Endothelial cell of umbilical vein (primary cell): ENCODE data around the gene PCMT1. TPM values are rescaled to one million over a fixed set of nuclear protein-coding genes. Genes with fewer than 3 reads are reported as not detected.

ENCODE experiments used
- BruUV-seq: library from RNA; stranded (reverse); fragments of 400-500 nt; replicated peaks from 2 replicates; lab custom pipeline; 2021; lab: Mats Ljungman, UMichigan
- CTCF ChIA-PET: fragments of 300-600, 350-600 bp; sonication (Branson Sonifier 250); formaldehyde crosslinking; loops from one replicate; lab custom pipeline; 2021; ENCODE audit warnings: antibody characterized with exemption, inconsistent platforms; lab: Charles Lee
- POLR2A ChIA-PET: fragments of 300-600, 350-600 bp; sonication (Branson Sonifier 250); formaldehyde crosslinking; loops from one replicate; lab custom pipeline; 2021; ENCODE audit warnings: antibody characterized with exemption, inconsistent platforms; lab: Charles Lee
- DNase-seq: peaks from one replicate; pipeline ENCODE4 v3.0.0-alpha.2; 2011; ENCODE audit warnings: low read depth, low spot score
- FAIRE-seq: peaks from 2 replicates; lab custom pipeline; 2011; peaks lifted over from hg19 to GRCh38; lab: Jason Lieb, UNC
- H2AFZ ChIP-seq: 2 replicates; pipeline ENCODE4 v1.6.0; 2012; ENCODE audit warnings: low read depth, low read length, control low read depth, inconsistent platforms
- H3K27ac ChIP-seq: 2 replicates; pipeline ENCODE4 v1.5.1; 2011; ENCODE audit warnings: low read depth, mild to moderate bottlenecking, control low read depth, low read length, moderate library complexity; ENCODE audit not compliant: insufficient read depth
- H3K27me3 ChIP-seq, 2 experiments: 2 replicates each; pipeline versions ENCODE4 v1.6.0 to v1.6.1; 2011; ENCODE audit warnings: low read length in 2 of 2, mixed read lengths in 1 of 2; ENCODE audit not compliant: control insufficient read depth in 2 of 2, insufficient read depth in 2 of 2
- H3K36me3 ChIP-seq, 2 experiments: 2 replicates in 1 of 2; 3 replicates in 1 of 2; pipeline ENCODE4 v1.5.1; 2011; ENCODE audit warnings: low read length in 2 of 2, mild to moderate bottlenecking in 1 of 2, moderate library complexity in 1 of 2; ENCODE audit not compliant: control insufficient read depth in 2 of 2, insufficient read depth in 2 of 2; ENCODE audit errors: extremely low read depth in 1 of 2
- H3K4me1 ChIP-seq: 3 replicates; pipeline ENCODE4 v1.5.1; 2011; ENCODE audit warnings: mild to moderate bottlenecking, low read length; ENCODE audit not compliant: control insufficient read depth, insufficient read depth; ENCODE audit errors: extremely low read depth
- H3K4me2 ChIP-seq: 2 replicates; pipeline ENCODE4 v1.6.1; 2011; ENCODE audit warnings: low read length, control low read depth, mixed read lengths; ENCODE audit not compliant: insufficient read depth
- H3K4me3 ChIP-seq, 3 experiments: fragments of 200-600 bp in 1 of 3; sonication (generic), shearing (Covaris generic) in 1 of 3; replicated peaks in 1 of 3; 2 replicates each; pipeline ENCODE4 v1.5.1; 2011 to 2016; ENCODE audit warnings: control low read depth in 3 of 3, low read length in 3 of 3, mild to moderate bottlenecking in 2 of 3, inconsistent platforms in 1 of 3, low read depth in 1 of 3, moderate library complexity in 1 of 3; ENCODE audit not compliant: insufficient read depth in 1 of 3
- H3K79me2 ChIP-seq: 2 replicates; pipeline ENCODE4 v1.6.0; 2012; ENCODE audit warnings: low read length, inconsistent platforms; ENCODE audit not compliant: control insufficient read depth, insufficient read depth
- H3K9ac ChIP-seq: replicated peaks from 2 replicates; pipeline ENCODE3; 2011; ENCODE audit warnings: low read length, control low read depth; ENCODE audit not compliant: insufficient read depth; ENCODE audit errors: extremely low read depth
- H3K9me1 ChIP-seq: replicated peaks from 3 replicates; pipeline ENCODE4 v1.6.0; 2011; ENCODE audit warnings: mild to moderate bottlenecking, low read length; ENCODE audit not compliant: control insufficient read depth, insufficient read depth; ENCODE audit errors: extremely low read depth
- H3K9me3 ChIP-seq: replicated peaks from 2 replicates; pipeline ENCODE4 v1.5.1; 2012; ENCODE audit warnings: low read length, inconsistent platforms; ENCODE audit not compliant: control insufficient read depth, insufficient read depth
- H4K20me1 ChIP-seq: replicated peaks from 2 replicates; pipeline ENCODE3; 2011; ENCODE audit warnings: mild to moderate bottlenecking, low read length; ENCODE audit not compliant: control insufficient read depth, insufficient read depth; ENCODE audit errors: extremely low read depth
- CTCF ChIP-seq, 2 donors: IDR thresholded peaks; 1 replicate in 1 of 2; 2 replicates in 1 of 2; pipeline ENCODE4 v1.5.1; 2011; ENCODE audit warnings: low read length in 2 of 2, mild to moderate bottlenecking in 2 of 2, moderate library complexity in 2 of 2, control low read depth in 1 of 2, inconsistent platforms in 1 of 2, low read depth in 1 of 2; ENCODE audit not compliant: insufficient read depth in 1 of 2; ENCODE audit errors: extremely low read depth in 1 of 2
- EZH2 ChIP-seq: IDR thresholded peaks from 2 replicates; pipeline ENCODE4 v1.6.1; 2012; ENCODE audit warnings: borderline replicate concordance, low read depth, mild to moderate bottlenecking, moderate library complexity, low read length, inconsistent platforms; ENCODE audit not compliant: severe bottlenecking
- FOS ChIP-seq: IDR thresholded peaks from 2 replicates; pipeline ENCODE4 v1.6.1; 2011; ENCODE audit warnings: mild to moderate bottlenecking, low read length, moderate library complexity, borderline replicate concordance; ENCODE audit not compliant: insufficient read depth
- GATA2 ChIP-seq: IDR thresholded peaks from 2 replicates; pipeline ENCODE4 v1.7.0; 2011; ENCODE audit warnings: low read depth, mild to moderate bottlenecking, moderate library complexity, mixed read lengths, low read length; ENCODE audit not compliant: insufficient read length, insufficient read depth
- JUN ChIP-seq: IDR thresholded peaks from 2 replicates; pipeline ENCODE4 v1.6.1; 2011; ENCODE audit warnings: borderline replicate concordance, low read depth; ENCODE audit not compliant: insufficient read length, insufficient read depth
- MYC ChIP-seq: IDR thresholded peaks from one replicate; pipeline ENCODE4 v1.6.1; 2011; ENCODE audit warnings: mild to moderate bottlenecking, low read depth, low read length
- POLR2A ChIP-seq: IDR thresholded peaks from 2 replicates; pipeline ENCODE4 v1.6.1; 2012; ENCODE audit warnings: low read depth, mild to moderate bottlenecking, control low read depth, low read length
- POLR2AphosphoS5 ChIP-seq: IDR thresholded peaks from 2 replicates; pipeline ENCODE4 v1.6.1; 2012; ENCODE audit warnings: low read depth, mild to moderate bottlenecking, control low read depth, low read length, moderate library complexity; ENCODE audit not compliant: insufficient read depth
- dilution Hi-C: fragments of 300-500 bp; cut with MboI; formaldehyde crosslinking; loops from one replicate; pipeline ENCODE4 v1.15.0; 2019; ENCODE audit warnings: low sequenced_read_pairs; ENCODE audit not compliant: extremely low pct_ligation_motif_present
- intact Hi-C: fragments of 100-400 bp; cut with micrococcal nuclease; formaldehyde crosslinking; loops from one replicate; pipeline ENCODE4 v1.10.0; 2022
- polyA plus RNA-seq, 4 experiments: library from polyadenylated mRNA; depleted of rRNA in 3 of 4; stranded (reverse) in 3 of 4; unstranded in 1 of 4; fragments of >200 nt; gene quantifications; 2 replicates each; pipeline versions ENCODE4 v1.2.1 to v1.2.3, GENCODE V29; 2011 to 2012; ENCODE audit warnings: missing spikeins in 1 of 4
- total RNA-seq: library from RNA; stranded (reverse); gene quantifications from 2 replicates; pipeline ENCODE4 v1.2.3, GENCODE V29; 2021
- TF ChIP-seq, protein P1 (sequence below): IDR thresholded peaks from 2 replicates; pipeline ENCODE4 v1.6.1; 2011; ENCODE audit not compliant: insufficient read depth, insufficient read length

The PCMT1 gene
- total and polyA plus RNA-seq, 2 donors (not counting 3 experiments of a cell fraction or from before 2014, with no cell fraction given): 95.0 to 102 TPM

DNA sequence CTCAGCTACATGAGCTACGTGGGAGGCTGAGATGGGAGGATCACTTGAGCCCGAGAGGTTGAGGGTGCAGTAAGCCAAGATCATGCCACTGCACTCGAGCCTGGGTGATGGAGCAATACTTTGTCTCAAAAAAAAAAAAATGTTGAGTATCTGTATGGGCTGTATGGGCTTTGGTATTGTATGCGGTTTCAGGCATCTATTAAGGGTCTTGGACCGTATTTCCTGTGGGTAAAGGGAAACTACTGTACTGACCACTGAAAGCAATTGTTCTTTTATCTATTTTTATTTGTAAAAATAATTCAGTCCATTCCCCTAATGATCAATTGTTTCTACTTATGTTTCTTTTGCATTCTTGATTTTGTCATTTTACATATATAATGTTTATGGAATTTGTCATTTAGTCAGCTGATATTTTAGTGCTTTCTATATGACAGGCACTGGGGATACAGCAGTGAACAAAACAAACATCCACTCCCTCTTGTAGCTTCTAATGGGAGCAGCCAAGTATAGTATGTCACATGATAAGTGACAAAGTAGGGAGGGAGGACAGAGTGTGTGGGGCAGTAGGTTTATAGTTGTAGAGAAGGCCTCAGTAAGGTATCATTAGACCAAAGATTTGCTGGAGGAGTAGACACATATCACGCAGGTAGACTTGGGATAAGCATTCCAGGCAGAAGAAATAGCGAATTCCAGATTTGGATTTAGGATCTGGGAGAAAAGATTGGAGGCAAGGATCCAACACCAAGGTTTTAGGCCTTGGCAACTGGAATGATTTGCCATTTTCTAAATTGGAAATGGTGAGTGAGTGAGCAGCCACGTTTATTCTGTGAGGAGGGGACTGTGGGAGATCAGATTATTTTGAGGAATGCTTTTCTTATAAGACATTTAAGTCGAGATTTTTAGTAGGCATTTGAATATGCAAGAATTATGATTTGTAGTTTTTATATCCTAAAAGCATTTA lies 6.0 kb downstream of the PCMT1 start:
- H2AFZ ChIP-seq: no peak overlapping the region
- no TSS peak for BruUV-seq
- DNase-seq (no peak), FAIRE-seq (no peak)
- no peaks in the 10 kb centered on the region for H3K9me1 ChIP-seq
- CTCF ChIA-PET: interaction anchor here (1.5 kb wide), 1 partner anchor 64 kb away, joined by 3 read pairs; no protein-coding TSS in a partner anchor
- no peak overlapping the region for H3K27ac ChIP-seq
- no peaks in the 10 kb centered on the region for H3K36me3 ChIP-seq
- H3K4me2 ChIP-seq: no peak overlapping the region
- POLR2A ChIA-PET: no interaction called here
- no peaks in the 10 kb centered on the region for H4K20me1 ChIP-seq
- no peak overlapping the region for H3K9ac ChIP-seq
- TF ChIP-seq FOS (no peak), JUN (no peak), CTCF (IDR thresholded peaks at IDR 0.05; ENCODE audit: extremely low read depth in 1 of 2, insufficient read depth in 1 of 2, low read depth in 1 of 2, low read length in 2 of 2) (no peak), POLR2AphosphoS5 (no peak), MYC (no peak), POLR2A (no peak), EZH2 (no peak), GATA2 (no peak)
- TF ChIP-seq, protein P1, sequence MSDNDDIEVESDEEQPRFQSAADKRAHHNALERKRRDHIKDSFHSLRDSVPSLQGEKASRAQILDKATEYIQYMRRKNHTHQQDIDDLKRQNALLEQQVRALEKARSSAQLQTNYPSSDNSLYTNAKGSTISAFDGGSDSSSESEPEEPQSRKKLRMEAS: no peak
- H3K4me1 ChIP-seq: peaks cover 3% of the 10 kb centered on the region
- dilution Hi-C loops: no loop called here
- peaks cover 83% of the 10 kb centered on the region for H3K79me2 ChIP-seq
- no peaks in the 10 kb centered on the region for H3K27me3 ChIP-seq
- no peaks in the 10 kb centered on the region for H3K9me3 ChIP-seq
- intact Hi-C loops: no loop called here
- no peak overlapping the region for H3K4me3 ChIP-seq
